Gastroesophageal sphincter (tissue), 3 donors: ENCODE data around the gene ZNF343.
"Not testable (repeated sequence)": the region's sequence is repeated elsewhere in the genome, so short reads cannot be mapped to it uniquely, and the experiment has no call there.

Source experiments
- CTCF ChIP-seq, 4 experiments: fragments of 200-600 bp in 2 of 4; fragments of 450-650 bp in 2 of 4; sonication (generic) in 1 of 4; IDR thresholded peaks; one replicate each; pipeline ENCODE4 v1.5.1; 2017 to 2019; ENCODE audit warnings: antibody characterized with exemption in 4 of 4, mild to moderate bottlenecking in 2 of 4, moderate library complexity in 2 of 4
- POLR2A ChIP-seq, 2 donors: fragments of 450-650 bp; IDR thresholded peaks; one replicate each; pipeline ENCODE4 v1.6.1; 2017; ENCODE audit warnings: antibody characterized with exemption in 2 of 2, mild to moderate bottlenecking in 2 of 2, moderate library complexity in 1 of 2
- POLR2AphosphoS5 ChIP-seq: sonication (generic); formaldehyde crosslinking; IDR thresholded peaks from one replicate; pipeline ENCODE4 v1.6.1; 2017; ENCODE audit warnings: antibody characterized with exemption

- TF ChIP-seq CTCF (IDR thresholded peaks at IDR 0.05); POLR2A (IDR thresholded peaks at IDR 0.05); POLR2AphosphoS5: not testable (repeated sequence)
These were observed 2.3 kb downstream of the ZNF343 start for GRCh38 chr20:2506426-2506825.
